T-helper 2 cell treated with Interferon-gamma antibody and Interleukin-4, amounts not matched to agents 100 ng/mL and 5 ng/mL, for 36 hours (primary cell): ENCODE results near the gene HCAR2. TPM values are rescaled to one million over a fixed set of nuclear protein-coding genes. Genes with fewer than 3 reads are reported as not detected.
"Not testable (repeated sequence)": the region's sequence is repeated elsewhere in the genome, so short reads cannot be mapped to it uniquely, and the experiment has no call there.

Experiments used
- intact Hi-C: fragments of 100-400 bp; cut with micrococcal nuclease; formaldehyde crosslinking; loops from one replicate; pipeline ENCODE4 v1.15.1; 2023
- total RNA-seq: library from RNA; stranded (reverse); gene quantifications from 2 replicates; pipeline ENCODE4 v1.2.3, GENCODE V29; 2022

Gene HCAR2
- total RNA-seq, 1 donor from 2014 or later = not detected

DNA sequence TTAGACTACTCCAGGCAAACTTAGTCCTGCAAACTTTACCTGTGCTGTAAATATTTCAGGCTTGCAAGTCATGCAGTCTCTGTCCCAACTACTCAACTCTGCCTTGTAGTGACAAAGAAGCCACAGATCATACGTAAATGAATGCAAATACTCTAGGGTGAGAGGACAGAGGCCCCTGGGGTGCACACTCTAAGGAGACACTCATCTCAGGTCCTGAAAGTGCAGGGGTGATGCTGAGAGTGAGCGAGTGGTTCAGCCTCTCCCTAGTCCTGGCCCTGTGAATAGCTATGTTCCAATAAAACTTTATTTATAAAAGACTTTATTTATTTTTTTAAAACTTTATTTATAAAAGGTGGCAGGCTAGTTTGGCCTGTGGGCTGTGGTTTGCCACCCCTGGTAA is 34.9 kb downstream of the HCAR2 start:
- intact Hi-C loops = no loop called here

DNA sequence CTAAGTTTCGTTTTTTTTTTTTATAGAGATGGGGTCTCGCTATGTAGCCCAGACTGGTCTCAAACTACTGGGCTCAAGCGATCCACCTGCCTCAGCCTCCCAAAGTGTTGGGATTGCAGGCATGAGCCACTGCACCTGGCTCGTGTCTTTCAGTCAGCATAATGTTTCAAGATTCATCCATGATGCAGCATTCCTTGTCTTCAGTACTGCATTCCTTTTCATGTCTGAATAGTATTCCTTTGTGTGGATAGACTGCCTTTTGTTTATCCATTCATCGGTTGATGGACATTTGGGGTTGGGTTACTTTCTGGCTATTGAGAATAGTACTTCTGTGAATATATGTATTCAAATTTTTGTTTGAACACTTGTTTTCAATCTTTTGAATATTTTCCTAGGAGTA is 37.4 kb downstream of the HCAR2 start:
- intact Hi-C loops = no loop called here

DNA sequence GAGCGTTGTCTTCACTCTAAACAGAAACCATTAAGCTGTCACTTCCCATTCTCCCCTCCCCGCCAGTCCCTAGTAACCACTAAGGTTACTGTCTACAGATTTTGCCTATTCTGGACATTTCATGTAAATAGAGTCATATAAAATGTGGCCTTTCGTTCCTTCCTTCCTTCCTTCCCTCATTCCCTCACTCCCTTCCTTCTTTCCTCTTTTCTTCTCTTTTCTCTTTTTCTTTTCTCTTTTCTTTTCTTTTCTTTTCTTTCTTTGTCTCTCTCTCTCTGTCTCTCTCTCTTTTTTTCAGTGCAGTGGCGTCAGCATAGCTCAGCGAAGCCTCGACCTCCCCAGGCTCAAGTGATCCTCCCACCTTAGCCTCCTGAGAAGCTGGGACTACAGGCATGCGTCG is 37.8 kb downstream of the HCAR2 start:
- intact Hi-C loops = no loop called here

DNA sequence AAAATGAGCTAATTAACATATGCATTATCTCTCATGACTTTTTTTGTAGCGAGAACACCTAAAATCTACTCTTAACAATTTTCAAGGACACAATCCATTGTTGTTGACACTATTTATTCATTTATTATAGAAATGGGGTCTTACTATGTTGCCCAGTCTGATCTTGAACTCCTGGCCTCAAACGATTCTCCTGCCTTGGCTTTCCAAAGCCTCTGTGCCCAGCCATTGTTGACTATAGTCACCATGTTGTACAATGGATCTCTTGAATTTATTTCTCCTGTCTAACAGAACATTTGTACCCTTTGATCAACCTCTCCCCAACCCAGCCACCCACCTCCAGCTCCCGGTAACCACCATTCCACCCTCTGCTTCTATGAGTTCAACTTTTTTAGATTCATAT is 41.2 kb downstream of the HCAR2 start:
- intact Hi-C loops = no loop called here

DNA sequence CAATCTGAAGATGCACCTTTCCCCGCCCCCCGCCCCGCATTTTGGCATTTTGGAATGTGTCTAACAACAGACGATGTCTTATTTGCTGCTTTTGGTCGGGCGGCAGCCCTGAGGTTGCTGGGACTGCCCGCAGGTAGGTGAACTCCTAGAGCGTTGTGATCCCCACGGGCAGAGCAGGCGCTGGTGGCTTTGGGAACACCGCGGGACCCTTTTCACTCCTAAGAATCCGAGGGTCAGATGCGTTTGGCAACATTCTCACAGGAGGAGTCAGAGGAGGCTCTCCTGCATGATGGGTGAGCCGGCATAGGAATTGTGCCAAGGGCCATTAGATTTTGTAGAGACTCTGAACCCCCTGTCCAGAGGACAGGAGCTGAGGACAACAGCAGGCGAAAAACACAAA is 41.9 kb downstream of the HCAR2 start:
- intact Hi-C loops = no loop called here

DNA sequence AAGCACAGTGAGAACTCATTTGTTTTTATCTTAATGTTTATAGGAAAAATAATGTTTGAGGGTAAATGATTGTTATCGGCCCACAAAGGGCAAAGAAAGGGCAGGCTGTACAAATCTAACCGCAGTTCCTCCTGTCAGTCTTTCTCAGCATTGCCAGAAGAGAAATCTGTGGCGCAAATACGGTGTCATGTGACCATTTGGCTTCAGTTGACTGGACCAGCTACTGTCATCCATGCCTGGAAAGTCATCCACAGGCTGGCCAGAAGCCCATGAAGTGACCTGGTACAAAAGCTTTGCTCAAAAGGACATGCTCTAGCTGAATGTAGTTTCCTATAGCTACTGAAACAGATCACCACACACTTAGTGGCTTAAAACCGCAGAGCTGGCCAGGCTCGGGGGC is 43.6 kb downstream of the HCAR2 start:
- intact Hi-C loops = no loop called here

DNA sequence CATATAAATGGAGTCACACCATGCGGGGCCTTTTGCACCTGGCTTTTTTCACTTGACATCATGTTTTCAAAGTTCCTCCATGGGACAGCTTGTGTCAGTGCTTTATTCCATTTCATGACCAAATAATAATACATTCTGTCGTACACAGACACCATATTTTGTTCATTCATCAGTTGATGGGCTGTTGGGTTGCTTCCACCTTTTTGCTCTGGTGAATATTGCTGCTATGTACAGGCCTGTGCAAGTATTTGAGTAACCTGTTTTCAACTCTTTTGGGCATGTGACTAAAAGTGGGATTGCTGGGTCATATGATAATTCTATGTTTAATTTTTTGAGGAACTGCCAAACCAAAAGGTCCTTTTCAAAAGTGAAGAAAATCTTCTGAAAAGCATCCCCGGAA is 46.9 kb downstream of the HCAR2 start:
- intact Hi-C loops = no loop called here

DNA sequence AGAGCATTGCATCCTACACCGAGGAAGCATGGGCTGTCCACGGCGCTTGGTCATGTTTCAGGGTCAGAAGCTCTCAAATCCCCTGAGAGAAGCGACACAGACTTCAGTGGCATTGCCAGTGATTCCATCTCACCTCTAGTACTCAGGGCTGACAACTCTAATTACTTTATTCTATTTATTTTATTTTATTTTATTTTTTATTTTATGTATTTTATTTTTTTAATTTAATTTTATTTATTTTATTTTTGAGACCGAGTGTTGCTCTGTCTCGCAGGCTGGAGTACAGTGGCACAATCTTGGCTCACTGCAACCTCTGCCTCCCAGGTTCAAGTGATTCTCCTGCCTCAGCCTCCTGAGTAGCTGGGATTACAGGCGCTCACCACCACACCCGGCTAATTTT is 49.9 kb downstream of the HCAR2 start:
- intact Hi-C loops = not testable (repeated sequence)

DNA sequence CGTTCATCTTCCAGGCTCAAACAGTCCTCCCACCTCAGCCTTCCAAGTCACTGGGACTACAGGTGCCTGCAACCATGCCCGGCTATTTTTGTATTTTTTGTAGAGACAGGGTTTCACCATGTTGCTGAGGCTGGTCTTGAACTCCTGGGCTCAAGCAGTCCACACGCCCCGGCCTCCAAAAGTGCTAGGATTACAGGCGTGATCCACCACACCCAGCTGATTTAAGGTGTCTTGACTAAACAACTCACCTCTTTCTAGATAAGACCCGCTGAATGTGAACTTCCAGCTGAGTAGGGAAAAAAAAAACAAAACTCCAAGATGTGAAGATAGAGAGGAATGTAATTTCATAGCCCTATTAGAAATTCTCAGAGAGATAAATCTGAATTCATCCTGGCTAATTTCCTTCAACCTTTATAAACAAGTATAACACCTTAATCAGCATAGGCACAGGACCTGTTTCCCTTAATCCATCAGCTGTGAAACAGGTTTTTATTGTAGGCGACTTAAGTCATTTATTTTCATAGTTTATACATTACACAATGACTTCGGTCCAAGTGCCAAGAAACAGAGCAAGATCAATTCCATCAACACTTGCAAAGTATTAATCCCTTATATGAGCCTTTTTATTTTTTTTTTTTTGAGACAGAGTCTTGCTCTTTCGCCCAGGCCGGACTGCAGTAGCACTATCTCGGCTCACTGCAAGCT is 51.5 kb downstream of the HCAR2 start:
- intact Hi-C loops = no loop called here

Other genes with a start within 250 kb of the HCAR2 start
- gene ZCCHC8, start 202.4 kb downstream of the HCAR2 start, total RNA-seq = 37.7 and 48.0 TPM in 2 replicates
- 89.3 and 93.6 TPM in 2 replicates for gene RSRC2, start 176.4 kb downstream of the HCAR2 start, total RNA-seq
- gene KNTC1, start 176.1 kb downstream of the HCAR2 start, total RNA-seq = 129 and 135 TPM in 2 replicates
- 0.14 and 0.32 TPM in 2 replicates for gene HCAR3, start 13.5 kb upstream of the HCAR2 start, total RNA-seq
- 2.6 and 2.7 TPM in 2 replicates for gene HCAR1, start 27.5 kb upstream of the HCAR2 start, total RNA-seq
- 65.4 and 71.3 TPM in 2 replicates for gene DENR, start 49.5 kb upstream of the HCAR2 start, total RNA-seq
- 0.25 and 0.41 TPM in 2 replicates for gene CCDC62, start 71.2 kb upstream of the HCAR2 start, total RNA-seq
- gene HIP1R, start 132.1 kb upstream of the HCAR2 start, total RNA-seq = 31.8 TPM in 2 replicates
- 16.0 and 19.5 TPM in 2 replicates for gene VPS37B, start 192.8 kb upstream of the HCAR2 start, total RNA-seq